HepG2 (cell line): ENCODE results near the gene EIF5. TPM values are rescaled to one million over a fixed set of nuclear protein-coding genes. Genes with fewer than 3 reads are reported as not detected.

ENCODE experiments used
- ATAC-seq: fragments of 200-7000 bp; cut with Tn5 transposase; 3 replicates; pipeline ENCODE4 v1.9.1; 2020; ENCODE audit warnings: mild to moderate bottlenecking, moderate library complexity
- BruUV-seq: library from RNA; stranded (reverse); fragments of 400-500 nt; replicated peaks from 2 replicates; lab custom pipeline; 2021; lab: Mats Ljungman, UMichigan
- CTCF ChIA-PET: fragments of 300-600 bp; formaldehyde crosslinking; extraction: SDS; loops from one replicate; lab custom pipeline; 2021; ENCODE audit warnings: low total read pairs, inconsistent platforms, low intra/inter-chr PET ratio; lab: Yijun Ruan, JAX
- POLR2A ChIA-PET: fragments of 350-600 bp; sonication (Branson Sonifier 250); formaldehyde crosslinking; loops from one replicate; lab custom pipeline; 2020; ENCODE audit warnings: antibody characterized with exemption, inconsistent platforms; lab: Yijun Ruan, JAX
- DNase-seq: peaks from one replicate; pipeline ENCODE4 v3.0.0-alpha.2; 2015; ENCODE audit warnings: low spot score
- FAIRE-seq: peaks from 3 replicates; lab custom pipeline; 2011; peaks lifted over from hg19 to GRCh38; lab: Jason Lieb, UNC
- H2AFZ ChIP-seq: one replicate; pipeline ENCODE4 v1.6.1; 2011; ENCODE audit warnings: low read length, inconsistent platforms
- H3K27ac ChIP-seq: fragments of 300-600 bp; 3 replicates; pipeline ENCODE4 v1.8.0; 2011; ENCODE audit warnings: mixed run types, mild to moderate bottlenecking, mixed read lengths, low read length, inconsistent platforms; ENCODE audit not compliant: insufficient read depth; ENCODE audit errors: extremely low read length
- H3K27me3 ChIP-seq, 2 experiments: fragments of 200-600 bp in 1 of 2; 2 replicates in 1 of 2; 3 replicates in 1 of 2; pipeline versions ENCODE4 v1.6.0 to v1.8.0; 2011; ENCODE audit warnings: low read length in 2 of 2, mild to moderate bottlenecking in 2 of 2, moderate library complexity in 2 of 2, inconsistent platforms in 1 of 2; ENCODE audit not compliant: insufficient read depth in 2 of 2, control insufficient read depth in 1 of 2
- H3K36me3 ChIP-seq, 2 experiments: fragments of 200-600 bp in 1 of 2; replicated peaks in 1 of 2; 2 replicates in 1 of 2; 3 replicates in 1 of 2; pipeline versions ENCODE4 v1.5.1 to v1.8.0; 2011; ENCODE audit warnings: low read length in 2 of 2, inconsistent platforms in 1 of 2; ENCODE audit not compliant: insufficient read depth in 2 of 2, control insufficient read depth in 1 of 2
- H3K4me1 ChIP-seq: 2 replicates; pipeline ENCODE4 v1.5.1; 2012; ENCODE audit warnings: low read length, inconsistent platforms; ENCODE audit not compliant: insufficient read depth
- H3K4me2 ChIP-seq: 2 replicates; pipeline ENCODE4 v1.6.0; 2011; ENCODE audit warnings: low read depth, low read length, inconsistent platforms
- H3K4me3 ChIP-seq, 3 experiments: fragments of 200-600 bp in 1 of 3; sonication (generic), shearing (Covaris generic) in 1 of 3; replicated peaks in 1 of 3; 2 replicates each; pipeline ENCODE4 v1.5.1; 2011 to 2016; ENCODE audit warnings: low read length in 3 of 3, inconsistent platforms in 2 of 3, low read depth in 2 of 3, mild to moderate bottlenecking in 2 of 3, control low read depth in 1 of 3, mixed read lengths in 1 of 3; ENCODE audit not compliant: insufficient read depth in 1 of 3
- H3K79me2 ChIP-seq: one replicate; pipeline ENCODE4 v1.6.1; 2011; ENCODE audit warnings: low read length, inconsistent platforms; ENCODE audit not compliant: insufficient read depth
- H3K9ac ChIP-seq: 2 replicates; pipeline ENCODE4 v1.6.0; 2011; ENCODE audit warnings: mild to moderate bottlenecking, low read depth, low read length, inconsistent platforms; ENCODE audit not compliant: insufficient read depth
- H3K9me3 ChIP-seq: 2 replicates; pipeline ENCODE4 v1.5.1; 2012; ENCODE audit warnings: mild to moderate bottlenecking, low read length
- H4K20me1 ChIP-seq: 2 replicates; pipeline ENCODE4 v1.6.0; 2011; ENCODE audit warnings: inconsistent platforms, mild to moderate bottlenecking, low read length, moderate library complexity; ENCODE audit not compliant: insufficient read depth
- BORCS8-MEF2B ChIP-seq: sonication (generic); formaldehyde crosslinking; IDR thresholded peaks from 2 replicates; pipeline ENCODE4 v1.8.0; 2022; ENCODE audit warnings: mild to moderate bottlenecking, missing genetic modification reagents
- GPN1 ChIP-seq: sonication (generic); formaldehyde crosslinking; IDR thresholded peaks from 2 replicates; pipeline ENCODE4 v1.5.1; 2020; ENCODE audit warnings: missing genetic modification reagents, borderline replicate concordance
- HOXD1 ChIP-seq: sonication (generic); formaldehyde crosslinking; IDR thresholded peaks from 2 replicates; pipeline ENCODE4 v1.5.0; 2020; ENCODE audit warnings: missing genetic modification reagents
- KLF9 ChIP-seq: IDR thresholded peaks from 2 replicates; pipeline ENCODE4 v1.6.1; 2016; ENCODE audit warnings: low read depth
- NKX3-1 ChIP-seq: sonication (generic); formaldehyde crosslinking; IDR thresholded peaks from 2 replicates; pipeline ENCODE4 v1.5.0; 2020; ENCODE audit warnings: missing genetic modification reagents
- NR2F6 ChIP-seq, 2 experiments: IDR thresholded peaks; 2 replicates each; pipeline ENCODE4 v1.6.1; 2016; ENCODE audit warnings: antibody characterized with exemption in 1 of 2, mild to moderate bottlenecking in 1 of 2
- RELA ChIP-seq: sonication (generic); formaldehyde crosslinking; IDR thresholded peaks from 2 replicates; pipeline ENCODE4 v1.4.0; 2020; ENCODE audit warnings: missing genetic modification reagents
- RXRB ChIP-seq: IDR thresholded peaks from 2 replicates; pipeline ENCODE4 v1.6.1; 2016; ENCODE audit warnings: borderline replicate concordance, missing genetic modification reagents, missing compliant biosample characterization
- TBX2 ChIP-seq: sonication (generic); formaldehyde crosslinking; IDR thresholded peaks from 2 replicates; pipeline ENCODE4 v1.5.0; 2020; ENCODE audit warnings: missing genetic modification reagents, mild to moderate bottlenecking, borderline replicate concordance
- ZBTB42 ChIP-seq: sonication (generic); formaldehyde crosslinking; IDR thresholded peaks from 2 replicates; pipeline ENCODE4 v1.5.0; 2020; ENCODE audit warnings: mild to moderate bottlenecking, missing genetic modification reagents
- ZNF282 ChIP-seq: fragments of 450-650 bp; IDR thresholded peaks from 2 replicates; pipeline ENCODE4 v1.6.1; 2018; ENCODE audit not compliant: partially characterized antibody
- ZNF317 ChIP-seq: sonication (generic); formaldehyde crosslinking; IDR thresholded peaks from 2 replicates; pipeline ENCODE4 v1.5.0; 2020; ENCODE audit warnings: mild to moderate bottlenecking, missing genetic modification reagents
- ZNF354B ChIP-seq: sonication (generic); formaldehyde crosslinking; IDR thresholded peaks from 2 replicates; pipeline ENCODE4 v1.8.0; 2022; ENCODE audit warnings: mild to moderate bottlenecking, missing genetic modification reagents
- ZNF747 ChIP-seq: sonication (generic); formaldehyde crosslinking; IDR thresholded peaks from 2 replicates; pipeline ENCODE4 v1.8.1; 2023; ENCODE audit warnings: missing genetic modification reagents, mild to moderate bottlenecking, borderline replicate concordance
- WGBS: methylation state at CpG from one replicate; pipeline ENCODE4 v1.1.6; 2017; ENCODE audit warnings: low lambda C conversion rate; 5-methylcytosine and 5-hydroxymethylcytosine counted together
- in situ Hi-C: cut with HindIII; loops from 2 replicates; pipeline ENCODE4 v1.10.0; 2017; ENCODE audit warnings: low pct_unique_long_range_greater_than_20kb; ENCODE audit not compliant: extremely low pct_ligation_motif_present
- intact Hi-C: fragments of 100-400 bp; cut with micrococcal nuclease; formaldehyde crosslinking; loops from one replicate; pipeline ENCODE4 v1.10.0; 2022; ENCODE audit not compliant: unreplicated experiment
- polyA plus RNA-seq, 8 experiments: library from polyadenylated mRNA; depleted of rRNA in 3 of 8; stranded (reverse) in 7 of 8; unstranded in 1 of 8; fragments of >200 nt; fragmentation: Illumina TruSeq in 4 of 8; extraction: Trizol in 4 of 8; gene quantifications; 2 replicates each; pipeline versions ENCODE4 v1.2.1 to v1.2.3, GENCODE V29; 2011 to 2016; ENCODE audit warnings: low read depth in 4 of 8, missing spikeins in 1 of 8, mixed read lengths in 1 of 8; ENCODE audit not compliant: insufficient read depth in 1 of 8
- total RNA-seq, 5 experiments: library from RNA; depleted of rRNA; stranded (reverse); fragments of >200 nt; fragmentation: Illumina TruSeq; extraction: Trizol; gene quantifications; 2 replicates each; pipeline ENCODE4 v1.2.3, GENCODE V29; 2016; ENCODE audit warnings: low read depth in 1 of 5
- TF ChIP-seq, protein P1 (sequence below): sonication (generic); formaldehyde crosslinking; IDR thresholded peaks from 2 replicates; pipeline ENCODE4 v1.4.0; 2020; ENCODE audit warnings: missing genetic modification reagents
- TF ChIP-seq, protein P2 (sequence below): sonication (generic); formaldehyde crosslinking; IDR thresholded peaks from 2 replicates; pipeline ENCODE4 v1.4.0; 2020; ENCODE audit warnings: missing genetic modification reagents
- TF ChIP-seq, protein P3 (sequence below): sonication (generic); formaldehyde crosslinking; IDR thresholded peaks from 2 replicates; pipeline ENCODE4 v1.8.1; 2023; ENCODE audit warnings: mild to moderate bottlenecking, missing genetic modification reagents, borderline replicate concordance
- TF ChIP-seq, protein P4 (sequence below): sonication (generic); formaldehyde crosslinking; IDR thresholded peaks from 2 replicates; pipeline ENCODE4 v1.5.0; 2020; ENCODE audit warnings: missing genetic modification reagents, mild to moderate bottlenecking, borderline replicate concordance

Gene EIF5
- total and polyA plus RNA-seq, 2 of the 13 experiments (the other 11 are each of a cell fraction or from before 2014, with no cell fraction given): 189 to 281 TPM

DNA sequence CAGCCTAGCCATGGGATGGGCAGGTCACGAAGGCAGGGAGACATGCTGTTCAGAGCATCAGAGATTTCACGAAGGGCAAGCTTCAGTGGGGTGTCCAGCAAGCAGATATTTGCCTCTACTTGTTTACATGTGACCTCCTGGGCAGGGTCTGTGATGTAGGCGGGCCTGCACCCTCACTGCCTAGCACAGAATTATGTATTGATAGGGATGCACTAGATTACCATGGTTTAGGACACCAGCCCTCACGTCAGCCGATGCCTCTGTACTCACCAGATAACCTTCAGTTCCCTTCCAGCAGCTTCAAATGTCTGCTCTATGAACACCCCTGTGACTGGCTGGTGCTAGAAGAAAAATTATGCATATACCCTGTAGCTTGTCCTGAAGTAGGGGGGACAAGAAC is 5.1 kb upstream of the EIF5 start:
- 26% methylated on average over 5 of the region's 5 CpGs for WGBS

More for the DNA sequence above, 5.1 kb upstream of the EIF5 start:
- Histone ChIP-seq H3K79me2 (peaks cover 2% of the 10 kb centered on the region), H3K27me3 (peaks cover 4 to 18% of the 10 kb centered on the region in 2 experiments; a peak in 2 of 5 replicates), H3K36me3 (no peaks in the 10 kb centered on the region), H4K20me1 (no peaks in the 10 kb centered on the region), H3K4me2 (peak overlapping the region; percentile 77; the same call in 1 of the 2 replicates), H3K4me1 (peaks cover 34% of the 10 kb centered on the region), H2AFZ (no peak overlapping the region), H3K27ac (no peak overlapping the region), H3K9ac (no peak overlapping the region), H3K9me3 (no peaks in the 10 kb centered on the region), H3K4me3 (no peak overlapping the region)
- POLR2A ChIA-PET: interaction anchor here (1.4 kb wide), 1 partner anchor 14 kb away, joined by 3 read pairs; no protein-coding TSS in a partner anchor
- in situ Hi-C loops (no loop called here), intact Hi-C loops (no loop called here)
- BruUV-seq: no TSS peak
- TF ChIP-seq HOXD1 (CRISPR knock-in tag) (no peak), KLF9 (CRISPR knock-in tag) (no peak), ZNF354B (CRISPR knock-in tag) (no peak), TBX2 (CRISPR knock-in tag) (no peak), ZNF747 (CRISPR knock-in tag) (no peak), RXRB (no peak), BORCS8-MEF2B (CRISPR knock-in tag) (no peak), RELA (CRISPR knock-in tag) (no peak), NR2F6 (IDR thresholded peaks at IDR 0.05) (no peak), NR2F6 (CRISPR knock-in tag; IDR thresholded peaks at IDR 0.05) (no peak), ZNF282 (no peak), ZNF317 (CRISPR knock-in tag) (no peak), NKX3-1 (CRISPR knock-in tag) (no peak), GPN1 (CRISPR knock-in tag) (no peak), ZBTB42 (no peak)
- TF ChIP-seq, protein P1, sequence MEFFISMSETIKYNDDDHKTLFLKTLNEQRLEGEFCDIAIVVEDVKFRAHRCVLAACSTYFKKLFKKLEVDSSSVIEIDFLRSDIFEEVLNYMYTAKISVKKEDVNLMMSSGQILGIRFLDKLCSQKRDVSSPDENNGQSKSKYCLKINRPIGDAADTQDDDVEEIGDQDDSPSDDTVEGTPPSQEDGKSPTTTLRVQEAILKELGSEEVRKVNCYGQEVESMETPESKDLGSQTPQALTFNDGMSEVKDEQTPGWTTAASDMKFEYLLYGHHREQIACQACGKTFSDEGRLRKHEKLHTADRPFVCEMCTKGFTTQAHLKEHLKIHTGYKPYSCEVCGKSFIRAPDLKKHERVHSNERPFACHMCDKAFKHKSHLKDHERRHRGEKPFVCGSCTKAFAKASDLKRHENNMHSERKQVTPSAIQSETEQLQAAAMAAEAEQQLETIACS (CRISPR knock-in tag): no peak
- TF ChIP-seq, protein P2, sequence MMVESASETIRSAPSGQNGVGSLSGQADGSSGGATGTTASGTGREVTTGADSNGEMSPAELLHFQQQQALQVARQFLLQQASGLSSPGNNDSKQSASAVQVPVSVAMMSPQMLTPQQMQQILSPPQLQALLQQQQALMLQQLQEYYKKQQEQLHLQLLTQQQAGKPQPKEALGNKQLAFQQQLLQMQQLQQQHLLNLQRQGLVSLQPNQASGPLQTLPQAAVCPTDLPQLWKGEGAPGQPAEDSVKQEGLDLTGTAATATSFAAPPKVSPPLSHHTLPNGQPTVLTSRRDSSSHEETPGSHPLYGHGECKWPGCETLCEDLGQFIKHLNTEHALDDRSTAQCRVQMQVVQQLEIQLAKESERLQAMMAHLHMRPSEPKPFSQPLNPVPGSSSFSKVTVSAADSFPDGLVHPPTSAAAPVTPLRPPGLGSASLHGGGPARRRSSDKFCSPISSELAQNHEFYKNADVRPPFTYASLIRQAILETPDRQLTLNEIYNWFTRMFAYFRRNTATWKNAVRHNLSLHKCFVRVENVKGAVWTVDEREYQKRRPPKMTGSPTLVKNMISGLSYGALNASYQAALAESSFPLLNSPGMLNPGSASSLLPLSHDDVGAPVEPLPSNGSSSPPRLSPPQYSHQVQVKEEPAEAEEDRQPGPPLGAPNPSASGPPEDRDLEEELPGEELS: no peak
- TF ChIP-seq, protein P3, sequence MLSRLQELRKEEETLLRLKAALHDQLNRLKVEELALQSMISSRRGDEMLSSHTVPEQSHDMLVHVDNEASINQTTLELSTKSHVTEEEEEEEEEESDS: no peak
- TF ChIP-seq, protein P4, sequence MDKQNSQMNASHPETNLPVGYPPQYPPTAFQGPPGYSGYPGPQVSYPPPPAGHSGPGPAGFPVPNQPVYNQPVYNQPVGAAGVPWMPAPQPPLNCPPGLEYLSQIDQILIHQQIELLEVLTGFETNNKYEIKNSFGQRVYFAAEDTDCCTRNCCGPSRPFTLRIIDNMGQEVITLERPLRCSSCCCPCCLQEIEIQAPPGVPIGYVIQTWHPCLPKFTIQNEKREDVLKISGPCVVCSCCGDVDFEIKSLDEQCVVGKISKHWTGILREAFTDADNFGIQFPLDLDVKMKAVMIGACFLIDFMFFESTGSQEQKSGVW (CRISPR knock-in tag): no peak
- ATAC-seq (no peak), DNase-seq (no peak), FAIRE-seq (no peak)
- CTCF ChIA-PET: no interaction called here
